ENCODE results near the gene BAHCC1. TPM values are rescaled to one million over a fixed set of nuclear protein-coding genes. Genes with fewer than 3 reads are reported as not detected.
A peak's percentile ranks its signal among the peaks of the same experiment; 100 is the strongest.

BAHCC1 gene
- total and polyA plus RNA-seq, 9 of the 15 experiments (the other 6 are each of a cell fraction or from before 2014, with no cell fraction given): 0.14 to 26.9 (median 5.0) TPM

DNA sequence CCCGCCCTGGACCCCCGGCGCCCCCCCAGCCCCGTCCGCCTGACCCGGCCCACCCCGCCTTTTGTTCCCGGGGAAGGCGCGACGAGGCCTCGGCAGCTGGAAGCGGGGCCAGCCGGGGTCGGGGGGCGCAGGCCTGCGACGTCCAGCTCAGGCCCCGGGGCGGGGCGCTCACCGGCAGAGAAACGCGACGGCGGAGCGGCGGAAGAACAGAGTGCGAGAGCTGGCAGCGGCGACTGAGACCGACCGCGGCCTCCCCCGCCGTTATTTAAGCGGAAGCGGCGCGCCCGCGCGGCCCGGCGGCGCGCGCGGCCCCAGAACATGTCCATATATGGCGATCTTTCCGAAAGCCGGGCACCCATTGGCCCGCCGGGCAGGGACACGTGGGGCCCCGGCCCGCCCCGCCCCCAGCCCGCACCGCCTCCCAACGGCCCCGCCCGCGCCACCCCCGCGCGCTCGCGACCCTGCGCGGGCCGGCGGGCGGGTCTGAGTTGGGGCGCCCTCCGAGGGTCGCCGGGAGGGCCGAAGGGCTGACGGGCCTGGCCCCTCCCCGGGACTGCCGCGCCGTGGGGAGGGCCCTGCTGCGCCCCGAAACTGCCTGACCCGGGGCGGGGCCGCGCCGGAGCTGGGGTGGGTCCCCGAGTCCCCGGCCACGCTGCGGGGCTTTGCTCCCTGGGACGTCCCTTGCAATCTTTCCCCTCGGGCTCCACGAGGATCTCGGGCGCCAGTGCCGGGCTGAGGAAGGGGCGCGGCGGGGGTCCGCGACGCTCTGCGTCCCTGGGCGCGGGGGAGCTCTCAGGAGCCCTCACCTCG is 117.5 kb downstream of the BAHCC1 start, which contains the start of gene ACTG1 (continued):
- TF ChIP-seq HDAC3 (IDR thresholded peaks at IDR 0.05; ENCODE audit: borderline replicate concordance, partially characterized antibody) (no peak), MXI1 (IDR thresholded peaks at IDR 0.05; ENCODE audit: low read depth, low read length) (no peak), POLR2A (conservative IDR thresholded peaks at IDR 0.05) (peak; percentile 98), PHB2 (IDR thresholded peaks at IDR 0.05; ENCODE audit: low read depth) (no peak), BRF1 (IDR thresholded peaks at IDR 0.05; ENCODE audit: borderline replicate concordance, extremely low read depth, insufficient read length) (no peak), HDAC6 (IDR thresholded peaks at IDR 0.05; ENCODE audit: low read depth, low read length) (no peak), RB1 (IDR thresholded peaks at IDR 0.05; ENCODE audit: low read depth) (peak; percentile 44; the same call in 1 of the 2 replicates), HNRNPUL1 (IDR thresholded peaks at IDR 0.05; ENCODE audit: low read length) (no peak), MEF2A (IDR thresholded peaks at IDR 0.05; ENCODE audit: control insufficient read depth, low read depth, low read length) (no peak), NCOA6 (IDR thresholded peaks at IDR 0.05) (no peak), ELF4 (CRISPR knock-in tag; IDR thresholded peaks at IDR 0.05) (no peak), ZNF12 (CRISPR knock-in tag; IDR thresholded peaks at IDR 0.05) (no peak; the same call in 1 of the 2 replicates), SMAD2 (IDR thresholded peaks at IDR 0.05; ENCODE audit: low read depth, low read length) (no peak), BRD4 (IDR thresholded peaks at IDR 0.05) (no peak), FOXK2 (conservative IDR thresholded peaks at IDR 0.05 in 1 of 2, IDR thresholded peaks at IDR 0.05 in 1 of 2; ENCODE audit: low read depth in 2 of 2) (no peak), ZNF589 (CRISPR knock-in tag; IDR thresholded peaks at IDR 0.05; ENCODE audit: low read depth) (peak; percentile 94; the same call in 1 of the 2 replicates), TAF15 (IDR thresholded peaks at IDR 0.05; ENCODE audit: low read depth, low read length) (no peak), NFRKB (IDR thresholded peaks at IDR 0.05; ENCODE audit: low read depth) (peak; percentile 39; the same call in 1 of the 2 replicates), ZBTB7A (IDR thresholded peaks at IDR 0.05; ENCODE audit: borderline replicate concordance, control insufficient read depth, low read depth, low read length) (peak; percentile 97)
- TF ChIP-seq, protein P1, sequence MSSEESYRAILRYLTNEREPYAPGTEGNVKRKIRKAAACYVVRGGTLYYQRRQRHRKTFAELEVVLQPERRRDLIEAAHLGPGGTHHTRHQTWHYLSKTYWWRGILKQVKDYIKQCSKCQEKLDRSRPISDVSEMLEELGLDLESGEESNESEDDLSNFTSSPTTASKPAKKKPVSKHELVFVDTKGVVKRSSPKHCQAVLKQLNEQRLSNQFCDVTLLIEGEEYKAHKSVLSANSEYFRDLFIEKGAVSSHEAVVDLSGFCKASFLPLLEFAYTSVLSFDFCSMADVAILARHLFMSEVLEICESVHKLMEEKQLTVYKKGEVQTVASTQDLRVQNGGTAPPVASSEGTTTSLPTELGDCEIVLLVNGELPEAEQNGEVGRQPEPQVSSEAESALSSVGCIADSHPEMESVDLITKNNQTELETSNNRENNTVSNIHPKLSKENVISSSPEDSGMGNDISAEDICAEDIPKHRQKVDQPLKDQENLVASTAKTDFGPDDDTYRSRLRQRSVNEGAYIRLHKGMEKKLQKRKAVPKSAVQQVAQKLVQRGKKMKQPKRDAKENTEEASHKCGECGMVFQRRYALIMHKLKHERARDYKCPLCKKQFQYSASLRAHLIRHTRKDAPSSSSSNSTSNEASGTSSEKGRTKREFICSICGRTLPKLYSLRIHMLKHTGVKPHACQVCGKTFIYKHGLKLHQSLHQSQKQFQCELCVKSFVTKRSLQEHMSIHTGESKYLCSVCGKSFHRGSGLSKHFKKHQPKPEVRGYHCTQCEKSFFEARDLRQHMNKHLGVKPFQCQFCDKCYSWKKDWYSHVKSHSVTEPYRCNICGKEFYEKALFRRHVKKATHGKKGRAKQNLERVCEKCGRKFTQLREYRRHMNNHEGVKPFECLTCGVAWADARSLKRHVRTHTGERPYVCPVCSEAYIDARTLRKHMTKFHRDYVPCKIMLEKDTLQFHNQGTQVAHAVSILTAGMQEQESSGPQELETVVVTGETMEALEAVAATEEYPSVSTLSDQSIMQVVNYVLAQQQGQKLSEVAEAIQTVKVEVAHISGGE (CRISPR knock-in tag; IDR thresholded peaks at IDR 0.05): peak in 2 of 3 experiments; percentile 22 to 89; a peak in 3 of 6 replicates
- TF ChIP-seq, protein P2, sequence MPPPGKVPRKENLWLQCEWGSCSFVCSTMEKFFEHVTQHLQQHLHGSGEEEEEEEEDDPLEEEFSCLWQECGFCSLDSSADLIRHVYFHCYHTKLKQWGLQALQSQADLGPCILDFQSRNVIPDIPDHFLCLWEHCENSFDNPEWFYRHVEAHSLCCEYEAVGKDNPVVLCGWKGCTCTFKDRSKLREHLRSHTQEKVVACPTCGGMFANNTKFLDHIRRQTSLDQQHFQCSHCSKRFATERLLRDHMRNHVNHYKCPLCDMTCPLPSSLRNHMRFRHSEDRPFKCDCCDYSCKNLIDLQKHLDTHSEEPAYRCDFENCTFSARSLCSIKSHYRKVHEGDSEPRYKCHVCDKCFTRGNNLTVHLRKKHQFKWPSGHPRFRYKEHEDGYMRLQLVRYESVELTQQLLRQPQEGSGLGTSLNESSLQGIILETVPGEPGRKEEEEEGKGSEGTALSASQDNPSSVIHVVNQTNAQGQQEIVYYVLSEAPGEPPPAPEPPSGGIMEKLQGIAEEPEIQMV (tag; conservative IDR thresholded peaks at IDR 0.05; ENCODE audit: low read depth): no peak
- TF ChIP-seq, protein P3, sequence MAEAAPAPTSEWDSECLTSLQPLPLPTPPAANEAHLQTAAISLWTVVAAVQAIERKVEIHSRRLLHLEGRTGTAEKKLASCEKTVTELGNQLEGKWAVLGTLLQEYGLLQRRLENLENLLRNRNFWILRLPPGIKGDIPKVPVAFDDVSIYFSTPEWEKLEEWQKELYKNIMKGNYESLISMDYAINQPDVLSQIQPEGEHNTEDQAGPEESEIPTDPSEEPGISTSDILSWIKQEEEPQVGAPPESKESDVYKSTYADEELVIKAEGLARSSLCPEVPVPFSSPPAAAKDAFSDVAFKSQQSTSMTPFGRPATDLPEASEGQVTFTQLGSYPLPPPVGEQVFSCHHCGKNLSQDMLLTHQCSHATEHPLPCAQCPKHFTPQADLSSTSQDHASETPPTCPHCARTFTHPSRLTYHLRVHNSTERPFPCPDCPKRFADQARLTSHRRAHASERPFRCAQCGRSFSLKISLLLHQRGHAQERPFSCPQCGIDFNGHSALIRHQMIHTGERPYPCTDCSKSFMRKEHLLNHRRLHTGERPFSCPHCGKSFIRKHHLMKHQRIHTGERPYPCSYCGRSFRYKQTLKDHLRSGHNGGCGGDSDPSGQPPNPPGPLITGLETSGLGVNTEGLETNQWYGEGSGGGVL (CRISPR knock-in tag; IDR thresholded peaks at IDR 0.05): no peak
